Liver (tissue), 9 donors: ENCODE data around the gene LYRM4. TPM values are rescaled to one million over a fixed set of nuclear protein-coding genes. Genes with fewer than 3 reads are reported as not detected.

Source experiments
- DNase-seq: peaks from one replicate; pipeline ENCODE4 v3.0.0-alpha.2; 2017; ENCODE audit warnings: low spot score
- H3K27ac ChIP-seq, 2 donors: one replicate each; pipeline ENCODE4 v1.7.0; 2013; ENCODE audit warnings: inconsistent platforms in 2 of 2, low read length in 2 of 2, control low read depth in 1 of 2, low read depth in 1 of 2, mild to moderate bottlenecking in 1 of 2
- H3K27me3 ChIP-seq, 4 donors: one replicate each; pipeline versions ENCODE4 v1.6.1 to v1.7.0; 2013; ENCODE audit warnings: low read length in 3 of 4, inconsistent platforms in 1 of 4, mild to moderate bottlenecking in 1 of 4, moderate library complexity in 1 of 4; ENCODE audit not compliant: control insufficient read depth in 4 of 4, insufficient read depth in 4 of 4
- H3K36me3 ChIP-seq, 4 donors: one replicate each; pipeline versions ENCODE4 v1.6.1 to v1.7.0; 2013; ENCODE audit warnings: low read length in 3 of 4, mild to moderate bottlenecking in 3 of 4, low read depth in 1 of 4, moderate library complexity in 1 of 4; ENCODE audit not compliant: control insufficient read depth in 4 of 4, insufficient read depth in 3 of 4
- H3K4me1 ChIP-seq, 4 donors: one replicate each; pipeline versions ENCODE4 v1.6.1 to v1.7.0; 2013; ENCODE audit warnings: low read length in 3 of 4, mild to moderate bottlenecking in 3 of 4, moderate library complexity in 1 of 4; ENCODE audit not compliant: control insufficient read depth in 4 of 4, insufficient read depth in 4 of 4
- H3K4me3 ChIP-seq, 3 donors: one replicate each; pipeline versions ENCODE4 v1.6.1 to v1.7.0; 2013; ENCODE audit warnings: low read length in 3 of 3, control low read depth in 1 of 3, low read depth in 1 of 3, mild to moderate bottlenecking in 1 of 3
- H3K9ac ChIP-seq, 2 donors: one replicate each; pipeline ENCODE4 v1.7.0; 2013; ENCODE audit warnings: low read length in 2 of 2, mild to moderate bottlenecking in 2 of 2, moderate library complexity in 2 of 2, control low read depth in 1 of 2, low read depth in 1 of 2
- H3K9me3 ChIP-seq, 4 donors: one replicate each; pipeline versions ENCODE4 v1.6.1 to v1.7.0; 2013; ENCODE audit warnings: low read length in 3 of 4; ENCODE audit not compliant: control insufficient read depth in 4 of 4
- ATF3 ChIP-seq: IDR thresholded peaks from 2 replicates; pipeline ENCODE4 v1.6.1; 2016; ENCODE audit warnings: antibody characterized with exemption
- EGR1 ChIP-seq, 2 donors: IDR thresholded peaks; 2 replicates each; pipeline ENCODE4 v1.6.1; 2016 to 2018; ENCODE audit warnings: antibody characterized with exemption in 2 of 2, low read depth in 2 of 2
- FOXA2 ChIP-seq: IDR thresholded peaks from 2 replicates; pipeline ENCODE4 v1.6.1; 2016; ENCODE audit warnings: antibody characterized with exemption
- HNF4A ChIP-seq, 2 donors: conservative IDR thresholded peaks; 2 replicates each; pipeline ENCODE4 v1.6.1; 2016; ENCODE audit warnings: antibody characterized with exemption in 2 of 2, mild to moderate bottlenecking in 2 of 2
- HNF4G ChIP-seq: IDR thresholded peaks from 2 replicates; pipeline ENCODE4 v1.6.1; 2016; ENCODE audit warnings: antibody characterized with exemption
- JUND ChIP-seq, 2 donors: IDR thresholded peaks; 2 replicates each; pipeline ENCODE4 v1.6.1; 2016; ENCODE audit warnings: antibody characterized with exemption in 2 of 2
- NR2F2 ChIP-seq: IDR thresholded peaks from 2 replicates; pipeline ENCODE4 v1.6.1; 2016; ENCODE audit warnings: antibody characterized with exemption
- RAD21 ChIP-seq, 2 donors: IDR thresholded peaks; 2 replicates each; pipeline ENCODE4 v1.6.1; 2016; ENCODE audit warnings: antibody characterized with exemption in 2 of 2, mild to moderate bottlenecking in 2 of 2
- RXRA ChIP-seq, 2 donors: IDR thresholded peaks; 2 replicates each; pipeline ENCODE4 v1.6.1; 2017 to 2018; ENCODE audit warnings: antibody characterized with exemption in 2 of 2, mild to moderate bottlenecking in 1 of 2
- SP1 ChIP-seq: IDR thresholded peaks from 2 replicates; pipeline ENCODE4 v1.6.1; 2018; ENCODE audit warnings: antibody characterized with exemption, mild to moderate bottlenecking
- TAF1 ChIP-seq: conservative IDR thresholded peaks from 2 replicates; pipeline ENCODE4 v1.6.1; 2016; ENCODE audit warnings: antibody characterized with exemption, mild to moderate bottlenecking
- YY1 ChIP-seq: IDR thresholded peaks from 2 replicates; pipeline ENCODE4 v1.6.1; 2016; ENCODE audit warnings: antibody characterized with exemption, mild to moderate bottlenecking
- ZBTB33 ChIP-seq: IDR thresholded peaks from 2 replicates; pipeline ENCODE4 v1.6.1; 2016; ENCODE audit warnings: antibody characterized with exemption
- WGBS: extraction: QIAGEN DNeasy Blood & Tissue Kit; methylation state at CpG from one replicate; pipeline ENCODE4 v1.1.7; 2013; 5-methylcytosine and 5-hydroxymethylcytosine counted together
- polyA plus RNA-seq, 2 donors: library from polyadenylated mRNA; stranded (reverse) in 1 of 2; unstranded in 1 of 2; fragments of 200-250 nt in 1 of 2; fragments of >200 nt in 1 of 2; fragmentation: Nextera tagmentation in 1 of 2; extraction: Ambion mirVana in 1 of 2; gene quantifications; one replicate each; pipeline versions ENCODE4 v1.2.1 to v1.2.3, GENCODE V29; 2013 to 2015
- total RNA-seq, 2 donors: library from RNA; depleted of rRNA; stranded (reverse); fragments of >200 nt; gene quantifications; one replicate each; pipeline ENCODE4 v1.2.3, GENCODE V29; 2014
- TF ChIP-seq, protein P1 (sequence below): IDR thresholded peaks from 2 replicates; pipeline ENCODE4 v1.6.1; 2016; ENCODE audit warnings: antibody characterized with exemption
- TF ChIP-seq, protein P2 (sequence below): fragments of 150-350 bp; IDR thresholded peaks from 2 replicates; pipeline ENCODE4 v1.5.1; 2017; ENCODE audit warnings: improper control_type of control experiment, low read depth, low read length; ENCODE audit not compliant: missing input control
- TF ChIP-seq, protein P3 (sequence below): IDR thresholded peaks from 2 replicates; pipeline ENCODE4 v1.6.1; 2016; ENCODE audit warnings: antibody characterized with exemption, mild to moderate bottlenecking
- donor health status: healthy.
- donor health status: healthy.
- donor health status: healthy.
- donor health status: healthy.
- donor health status: healthy.

Gene LYRM4
- total and polyA plus RNA-seq, 4 donors: 4.4 to 13.1 (median 6.5) TPM

GRCh38 chr6:5082487-5083306 lies 178.1 kb downstream of the LYRM4 start:
- Histone ChIP-seq H3K9ac (no peak overlapping the region), H3K36me3 (no peaks in the 10 kb centered on the region), H3K4me3 (no peak overlapping the region), H3K27me3 (no peaks in the 10 kb centered on the region), H3K4me1 (peaks cover 0 to 14% (median 13%) of the 10 kb centered on the region in 4 donors), H3K9me3 (no peaks in the 10 kb centered on the region), H3K27ac (no peak overlapping the region)
- DNase-seq: peak; percentile 48
- WGBS: 78% methylated on average over 12 of the region's 12 CpGs
- no peak for TF ChIP-seq SP1
- TF ChIP-seq ZBTB33: no peak
- no peak for TF ChIP-seq JUND (IDR thresholded peaks at IDR 0.05)
- TF ChIP-seq, protein P1, sequence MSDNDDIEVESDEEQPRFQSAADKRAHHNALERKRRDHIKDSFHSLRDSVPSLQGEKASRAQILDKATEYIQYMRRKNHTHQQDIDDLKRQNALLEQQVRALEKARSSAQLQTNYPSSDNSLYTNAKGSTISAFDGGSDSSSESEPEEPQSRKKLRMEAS: no peak
- TF ChIP-seq YY1: no peak
- no peak for TF ChIP-seq TAF1
- TF ChIP-seq HNF4A (conservative IDR thresholded peaks at IDR 0.05): no peak
- TF ChIP-seq, protein P2, sequence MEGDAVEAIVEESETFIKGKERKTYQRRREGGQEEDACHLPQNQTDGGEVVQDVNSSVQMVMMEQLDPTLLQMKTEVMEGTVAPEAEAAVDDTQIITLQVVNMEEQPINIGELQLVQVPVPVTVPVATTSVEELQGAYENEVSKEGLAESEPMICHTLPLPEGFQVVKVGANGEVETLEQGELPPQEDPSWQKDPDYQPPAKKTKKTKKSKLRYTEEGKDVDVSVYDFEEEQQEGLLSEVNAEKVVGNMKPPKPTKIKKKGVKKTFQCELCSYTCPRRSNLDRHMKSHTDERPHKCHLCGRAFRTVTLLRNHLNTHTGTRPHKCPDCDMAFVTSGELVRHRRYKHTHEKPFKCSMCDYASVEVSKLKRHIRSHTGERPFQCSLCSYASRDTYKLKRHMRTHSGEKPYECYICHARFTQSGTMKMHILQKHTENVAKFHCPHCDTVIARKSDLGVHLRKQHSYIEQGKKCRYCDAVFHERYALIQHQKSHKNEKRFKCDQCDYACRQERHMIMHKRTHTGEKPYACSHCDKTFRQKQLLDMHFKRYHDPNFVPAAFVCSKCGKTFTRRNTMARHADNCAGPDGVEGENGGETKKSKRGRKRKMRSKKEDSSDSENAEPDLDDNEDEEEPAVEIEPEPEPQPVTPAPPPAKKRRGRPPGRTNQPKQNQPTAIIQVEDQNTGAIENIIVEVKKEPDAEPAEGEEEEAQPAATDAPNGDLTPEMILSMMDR: no peak
- no peak for TF ChIP-seq RXRA (IDR thresholded peaks at IDR 0.05)
- no peak for TF ChIP-seq EGR1 (IDR thresholded peaks at IDR 0.05; ENCODE audit: low read depth in 2 of 2)
- TF ChIP-seq HNF4G: no peak
- no peak for TF ChIP-seq NR2F2
- no peak for TF ChIP-seq FOXA2
- TF ChIP-seq, protein P3, sequence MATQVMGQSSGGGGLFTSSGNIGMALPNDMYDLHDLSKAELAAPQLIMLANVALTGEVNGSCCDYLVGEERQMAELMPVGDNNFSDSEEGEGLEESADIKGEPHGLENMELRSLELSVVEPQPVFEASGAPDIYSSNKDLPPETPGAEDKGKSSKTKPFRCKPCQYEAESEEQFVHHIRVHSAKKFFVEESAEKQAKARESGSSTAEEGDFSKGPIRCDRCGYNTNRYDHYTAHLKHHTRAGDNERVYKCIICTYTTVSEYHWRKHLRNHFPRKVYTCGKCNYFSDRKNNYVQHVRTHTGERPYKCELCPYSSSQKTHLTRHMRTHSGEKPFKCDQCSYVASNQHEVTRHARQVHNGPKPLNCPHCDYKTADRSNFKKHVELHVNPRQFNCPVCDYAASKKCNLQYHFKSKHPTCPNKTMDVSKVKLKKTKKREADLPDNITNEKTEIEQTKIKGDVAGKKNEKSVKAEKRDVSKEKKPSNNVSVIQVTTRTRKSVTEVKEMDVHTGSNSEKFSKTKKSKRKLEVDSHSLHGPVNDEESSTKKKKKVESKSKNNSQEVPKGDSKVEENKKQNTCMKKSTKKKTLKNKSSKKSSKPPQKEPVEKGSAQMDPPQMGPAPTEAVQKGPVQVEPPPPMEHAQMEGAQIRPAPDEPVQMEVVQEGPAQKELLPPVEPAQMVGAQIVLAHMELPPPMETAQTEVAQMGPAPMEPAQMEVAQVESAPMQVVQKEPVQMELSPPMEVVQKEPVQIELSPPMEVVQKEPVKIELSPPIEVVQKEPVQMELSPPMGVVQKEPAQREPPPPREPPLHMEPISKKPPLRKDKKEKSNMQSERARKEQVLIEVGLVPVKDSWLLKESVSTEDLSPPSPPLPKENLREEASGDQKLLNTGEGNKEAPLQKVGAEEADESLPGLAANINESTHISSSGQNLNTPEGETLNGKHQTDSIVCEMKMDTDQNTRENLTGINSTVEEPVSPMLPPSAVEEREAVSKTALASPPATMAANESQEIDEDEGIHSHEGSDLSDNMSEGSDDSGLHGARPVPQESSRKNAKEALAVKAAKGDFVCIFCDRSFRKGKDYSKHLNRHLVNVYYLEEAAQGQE: no peak
- TF ChIP-seq RAD21 (IDR thresholded peaks at IDR 0.05): no peak
- TF ChIP-seq ATF3: no peak
